Right hindlimb (tissue), 1 donor: ENCODE measurements around the gene CHN1.

ENCODE experiments used
- DNase-seq: peaks from one replicate; pipeline ENCODE4 v3.0.0-alpha.2; 2018

Gene CHN1

DNA sequence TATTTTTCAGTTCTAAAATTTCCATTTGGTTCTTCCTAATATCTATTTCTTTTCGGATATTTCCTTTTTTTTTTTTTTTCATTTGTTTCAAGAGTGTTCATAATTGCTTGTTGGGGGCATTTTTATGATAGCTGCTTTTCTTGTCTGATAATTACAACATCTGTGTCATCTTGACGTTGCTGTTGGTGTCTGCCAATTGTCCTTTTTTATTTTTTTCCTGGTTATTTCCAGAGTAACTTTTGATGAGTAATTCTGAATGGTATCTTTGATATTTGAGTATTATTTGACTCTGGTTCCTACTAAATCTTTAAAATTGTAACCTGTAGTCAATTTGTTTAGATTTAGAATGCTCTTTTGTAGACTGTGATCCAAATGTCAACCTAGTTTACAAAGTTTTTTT is 189.7 kb downstream of the CHN1 start:
- DNase-seq = no peak

DNA sequence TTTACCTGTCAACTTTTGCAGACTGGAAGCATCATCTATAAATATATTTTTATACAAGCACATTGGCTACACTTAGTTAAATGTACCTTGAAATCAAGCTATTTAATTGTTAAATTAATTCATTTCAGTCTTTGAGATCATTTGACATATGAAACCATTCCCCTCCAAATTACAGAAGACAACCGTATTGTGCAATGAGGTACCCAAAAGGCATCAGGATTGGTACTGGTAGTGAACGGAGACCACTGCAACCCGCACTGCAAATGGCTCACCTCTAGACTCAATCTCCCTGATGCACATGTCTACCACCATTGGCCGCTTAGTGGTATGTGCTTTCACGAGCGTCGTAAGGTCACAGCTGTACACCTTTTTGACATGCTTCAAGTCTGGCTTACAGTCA is 193.1 kb downstream of the CHN1 start:
- DNase-seq = no peak

- DNase-seq = no peak
These were observed 197.2 kb downstream of the CHN1 start for GRCh38 chr2:174807931-174808330.

DNA sequence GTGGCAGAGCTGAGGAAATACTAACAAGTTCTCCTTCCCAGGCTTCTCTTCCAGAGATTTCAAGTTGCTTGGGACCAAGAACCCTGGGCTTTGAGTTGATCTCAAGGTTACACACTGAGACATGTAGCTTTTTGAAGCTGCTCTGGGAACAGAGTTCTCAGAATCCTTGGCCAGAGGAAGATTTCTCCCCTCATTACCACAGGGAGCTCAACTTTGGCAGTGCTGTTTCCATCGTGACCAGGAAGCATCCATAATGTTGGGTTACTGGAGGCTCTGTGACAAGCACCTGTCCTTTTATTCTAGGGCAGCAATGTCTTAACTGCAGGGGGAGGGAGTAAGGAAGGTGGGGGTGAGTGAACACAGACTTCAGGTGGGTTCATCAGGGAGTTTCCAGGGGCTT is 199.4 kb downstream of the CHN1 start:
- DNase-seq = no peak

DNA sequence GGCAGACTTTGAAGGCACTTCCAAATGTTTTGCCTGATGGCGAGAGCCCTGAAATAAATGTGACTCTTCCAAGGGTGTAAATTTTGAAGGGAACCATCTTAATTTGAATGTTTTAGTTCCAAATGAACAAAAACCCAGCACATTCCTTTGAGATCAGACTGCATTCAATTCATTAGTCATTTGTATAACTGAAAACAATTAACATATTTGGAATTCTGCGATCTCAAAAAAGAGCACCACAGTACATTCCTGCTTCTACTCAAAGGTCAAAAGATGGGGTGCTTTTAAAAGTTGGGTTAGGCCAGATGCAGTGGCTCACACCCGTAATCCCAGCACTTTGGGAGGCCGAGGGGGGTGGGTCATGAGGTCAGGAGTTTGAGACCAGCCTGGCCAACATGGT is 202.7 kb downstream of the CHN1 start:
- DNase-seq = no peak

DNA sequence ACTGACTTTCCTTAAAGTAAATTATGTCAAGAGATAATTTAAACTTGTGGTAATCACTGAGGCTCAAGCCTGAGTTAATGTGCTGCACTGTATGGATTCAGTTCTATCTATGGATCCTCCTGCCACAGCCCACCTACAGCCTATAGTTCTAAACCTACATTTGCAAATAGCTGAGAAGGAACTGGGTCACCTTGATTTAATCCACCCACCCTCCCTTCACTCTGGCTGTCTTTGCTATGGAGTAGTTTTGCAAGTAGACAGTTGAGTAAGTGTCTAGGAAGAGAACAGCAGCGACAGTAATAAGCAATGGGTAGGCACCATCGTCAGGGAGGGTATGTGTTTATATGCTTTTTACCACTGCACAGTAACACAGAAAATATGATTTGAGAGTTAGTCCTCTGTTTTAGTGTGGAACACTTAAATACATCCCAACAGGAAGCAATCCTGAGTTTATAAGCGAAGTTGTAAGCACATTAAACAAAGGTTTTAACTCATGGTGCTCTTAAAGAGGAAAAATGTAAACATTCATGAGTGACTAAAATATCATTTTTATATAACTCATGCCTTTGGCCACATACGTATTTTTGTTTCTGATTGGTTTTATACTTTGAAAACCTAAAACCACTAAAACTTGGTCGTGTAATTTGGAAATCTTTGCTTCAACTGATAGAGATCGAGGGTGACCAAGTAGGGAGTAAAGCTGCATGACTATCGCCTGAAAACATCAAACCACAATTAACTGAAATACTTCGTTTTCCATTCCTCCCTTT is 204.6 kb downstream of the CHN1 start:
- no peak for DNase-seq

DNA sequence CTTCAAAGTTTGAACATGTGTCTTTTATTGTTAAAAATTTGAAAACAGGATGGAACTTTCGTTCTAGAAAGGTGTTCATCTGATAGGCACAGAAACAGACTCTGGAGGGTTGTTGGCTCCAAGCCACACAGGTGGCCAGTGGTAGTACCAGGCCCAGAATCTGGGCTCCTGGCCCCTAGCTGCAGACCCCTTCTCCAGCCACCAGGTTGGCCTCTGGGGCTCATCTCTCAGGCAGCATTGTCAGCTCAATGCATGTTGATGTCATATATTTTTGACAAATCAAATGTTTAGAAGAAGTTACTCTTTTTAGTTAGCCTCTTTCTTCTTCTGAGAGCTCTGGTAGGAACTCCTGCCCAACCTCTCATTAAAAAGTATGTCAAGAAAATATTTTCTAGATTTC is 206.4 kb downstream of the CHN1 start:
- no peak for DNase-seq

DNA sequence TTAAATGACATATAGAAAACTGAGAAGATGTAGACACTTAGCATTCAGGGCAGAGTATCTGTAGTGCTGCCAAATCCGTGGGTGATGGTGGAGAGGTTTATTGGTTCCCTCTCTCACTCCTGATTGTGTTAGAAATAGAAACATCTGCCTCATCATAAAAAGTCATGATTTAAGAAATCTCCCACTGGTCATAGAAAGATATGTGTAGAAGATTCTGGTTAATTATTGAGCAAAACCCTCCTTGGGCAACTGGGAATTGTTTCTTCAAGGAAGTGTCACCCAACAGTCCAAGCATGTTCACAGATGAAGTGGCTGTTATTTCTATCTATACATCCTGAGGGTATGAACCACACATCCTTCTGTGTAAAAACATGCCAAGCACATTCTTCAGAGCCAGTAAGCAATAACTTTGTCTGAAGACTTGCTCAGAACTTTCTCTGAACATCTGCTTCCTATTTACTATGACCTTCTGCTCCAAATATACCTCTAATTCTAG is 207.4 kb downstream of the CHN1 start:
- DNase-seq = no peak

DNA sequence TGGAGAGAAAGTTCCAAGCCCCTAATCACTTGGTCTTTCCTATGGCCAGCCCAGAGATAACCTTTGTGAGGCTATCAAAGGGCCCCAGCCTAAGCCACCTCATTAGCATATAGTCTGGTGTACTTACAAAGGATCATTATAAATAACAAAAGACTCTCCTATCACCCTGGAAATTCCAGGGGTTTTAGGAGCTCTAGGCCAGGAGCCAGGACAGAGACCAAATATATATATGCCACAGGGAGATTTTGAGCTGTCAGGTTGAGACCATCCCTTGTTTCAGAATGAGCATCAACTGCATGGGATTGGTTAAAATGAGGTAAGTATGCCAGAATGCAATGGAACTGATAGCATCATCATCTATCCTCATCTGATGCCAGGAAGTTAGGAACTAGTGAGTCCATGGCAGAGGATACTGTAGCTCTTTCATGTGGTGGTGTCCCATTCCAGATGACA is 208.8 kb downstream of the CHN1 start:
- no peak for DNase-seq

DNA sequence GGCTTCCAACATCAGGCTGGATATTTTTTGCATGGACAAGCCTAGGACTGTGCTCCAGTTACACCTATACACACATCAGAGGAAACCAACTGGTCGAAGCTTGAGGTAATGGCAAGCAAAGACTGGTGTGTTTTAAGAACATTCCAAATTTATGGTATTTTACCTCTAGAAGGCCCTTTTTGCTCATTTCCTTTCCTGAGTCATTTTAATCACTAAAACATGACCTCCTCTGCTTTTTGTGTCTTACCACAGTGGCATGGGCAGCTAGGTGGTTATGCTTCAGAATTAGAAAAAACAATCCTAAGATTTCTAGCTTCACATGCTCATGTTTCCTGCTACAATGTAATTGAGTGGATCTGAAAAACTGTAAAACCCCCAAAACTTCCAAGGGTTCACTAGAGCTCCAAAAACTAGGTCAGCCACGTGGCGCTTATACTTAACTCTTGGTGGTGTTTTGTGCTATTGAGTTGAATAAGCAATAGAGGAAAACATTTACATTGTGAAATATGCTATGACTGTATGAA is 210.3 kb downstream of the CHN1 start:
- DNase-seq = no peak

- no peak for DNase-seq
These were observed 212.7 kb downstream of the CHN1 start for GRCh38 chr2:174792309-174793025.

DNA sequence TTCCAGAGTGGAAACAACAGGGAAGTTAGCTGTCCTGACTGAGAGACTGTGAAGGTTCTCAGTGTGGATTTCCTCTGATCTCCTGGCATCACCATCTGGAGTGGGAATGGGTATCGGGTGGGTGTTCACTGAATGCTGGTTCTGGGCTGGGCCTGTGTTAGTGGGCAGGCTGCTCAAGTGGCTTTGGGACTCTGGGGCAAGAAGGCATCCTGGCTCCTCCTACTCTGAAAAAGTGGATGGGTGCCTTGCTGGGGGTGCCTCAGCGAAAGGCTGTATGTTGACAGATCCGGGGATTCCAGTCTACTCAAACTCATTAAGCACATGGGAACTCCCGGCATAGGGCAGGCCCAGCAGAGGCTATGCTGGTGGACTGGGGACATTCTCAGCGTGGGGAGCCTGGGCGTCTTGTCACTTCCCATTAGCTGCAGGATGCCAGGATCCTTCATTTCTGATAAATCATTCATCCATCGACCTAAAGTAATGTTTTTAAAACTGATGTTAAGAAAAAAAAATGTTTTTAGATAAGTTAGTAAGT is 213.4 kb downstream of the CHN1 start:
- DNase-seq = no peak

DNA sequence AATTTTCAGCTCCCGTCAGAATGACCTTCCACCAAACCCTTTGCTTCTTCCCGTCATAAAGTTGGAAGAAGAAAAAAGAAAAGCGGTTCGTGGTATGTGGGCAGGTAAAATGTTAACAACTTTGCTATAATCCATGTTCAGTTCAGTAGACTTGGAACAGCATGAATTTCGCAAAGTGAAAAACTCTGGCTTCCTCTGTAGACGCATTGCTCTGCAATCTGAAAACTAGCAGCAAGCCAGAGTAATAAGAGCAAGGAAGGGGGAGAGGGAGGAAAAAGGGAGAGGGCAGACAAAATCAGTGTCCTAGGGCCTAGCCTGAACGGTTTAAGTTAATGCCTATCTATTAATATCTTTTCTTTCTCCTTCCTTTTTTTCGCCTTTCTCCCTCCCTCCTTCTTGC is 214.2 kb downstream of the CHN1 start:
- no peak for DNase-seq

DNA sequence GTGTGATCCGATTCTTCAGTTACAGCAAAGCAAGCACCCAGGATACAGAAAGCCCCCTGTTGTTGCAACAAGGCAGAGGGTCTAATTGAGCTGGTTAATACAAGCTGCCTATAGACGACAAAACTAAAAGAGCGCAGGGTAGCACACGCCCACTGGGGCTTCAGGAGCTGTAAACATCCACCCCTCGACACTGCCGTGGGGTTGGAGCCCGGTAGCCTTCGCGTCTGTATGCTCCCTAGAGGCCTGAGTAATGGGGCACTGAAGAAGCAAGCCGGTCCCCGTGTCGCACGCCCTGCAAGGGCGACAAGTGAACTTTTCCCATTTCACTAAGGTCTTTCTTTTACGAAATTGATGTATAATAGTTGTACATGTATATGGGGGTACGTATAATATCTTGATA is 216.2 kb downstream of the CHN1 start:
- DNase-seq = no peak

DNA sequence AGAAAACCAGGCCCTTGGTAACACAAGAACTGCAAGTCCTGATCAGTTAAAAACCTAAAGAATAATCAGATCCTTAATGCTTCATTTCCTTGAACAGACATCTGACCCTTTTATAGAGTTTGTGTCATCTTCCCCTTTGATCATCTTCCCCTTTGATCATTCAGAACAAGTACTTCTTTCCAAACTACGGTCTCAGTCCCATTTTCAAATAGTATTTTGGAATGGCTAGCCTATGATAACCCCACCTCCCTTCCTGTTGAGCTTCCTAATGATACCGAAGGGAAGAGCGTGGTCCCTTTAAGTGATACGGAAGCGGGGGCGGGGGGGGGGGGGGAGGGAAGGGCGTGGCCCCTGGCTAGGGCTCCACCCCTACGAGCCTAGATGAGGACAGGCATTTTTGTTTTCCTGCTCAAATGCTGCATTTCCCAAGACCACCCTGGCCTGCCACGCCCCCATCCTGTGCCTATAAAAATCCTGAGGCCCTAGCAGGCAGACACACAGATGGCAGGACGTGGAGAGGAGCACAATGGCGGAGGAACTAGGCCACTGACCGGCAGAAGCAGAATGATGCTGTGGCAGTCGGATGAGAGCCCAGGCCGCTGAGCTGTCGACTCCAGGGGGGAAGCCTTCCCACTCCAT is 216.8 kb downstream of the CHN1 start:
- DNase-seq = no peak

- DNase-seq = peak; percentile 87
These were observed 217.5 kb downstream of the CHN1 start for GRCh38 chr2:174787487-174788205.

DNA sequence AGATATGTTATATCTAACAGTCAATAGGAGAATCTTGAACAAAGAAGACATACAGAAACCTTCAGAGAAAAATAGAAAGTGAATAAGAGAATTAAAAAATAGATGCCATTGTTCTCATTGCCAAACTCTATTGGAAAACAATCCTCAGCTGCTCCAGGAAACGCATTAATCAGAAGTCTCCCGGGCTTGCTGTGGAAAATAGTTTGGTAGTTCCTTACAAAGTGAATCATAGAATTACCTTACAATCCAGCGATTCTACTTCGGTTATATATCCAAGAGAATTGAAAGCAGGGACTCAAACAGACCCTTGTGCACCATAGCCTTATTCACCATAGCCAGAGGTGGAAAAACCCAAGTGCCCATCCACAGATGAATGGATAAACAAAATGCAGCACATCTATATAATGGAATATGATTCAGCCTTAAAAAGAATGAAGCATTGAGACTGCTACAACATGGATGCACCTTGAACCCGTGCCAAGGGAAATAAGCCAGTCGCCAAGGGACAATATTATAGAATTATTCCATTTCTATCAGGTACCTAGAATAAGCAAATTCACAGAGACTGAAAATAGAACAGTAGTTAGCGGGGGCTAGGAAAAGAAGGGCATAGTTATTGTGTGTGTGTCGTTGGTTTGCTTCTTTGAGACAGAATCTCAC is 219.0 kb downstream of the CHN1 start:
- no peak for DNase-seq

DNA sequence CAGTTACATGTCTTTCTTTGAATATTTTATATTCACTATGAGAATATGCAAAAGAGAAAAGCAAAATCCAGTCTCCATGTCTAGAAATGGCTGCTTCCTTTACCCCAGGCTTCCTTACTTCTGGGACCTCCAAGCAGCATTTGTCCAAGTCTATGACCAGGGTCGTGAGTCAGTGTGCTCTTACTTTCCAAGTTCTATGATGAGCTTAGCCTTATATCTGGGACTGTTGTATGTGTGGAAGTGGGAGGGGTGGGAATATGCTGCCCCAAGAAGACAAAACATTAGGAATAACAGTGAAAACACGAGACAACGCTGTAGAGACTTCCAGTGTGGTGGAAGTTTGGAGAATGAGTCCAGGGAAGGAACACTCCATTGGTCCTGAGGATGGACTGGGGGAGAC is 219.7 kb downstream of the CHN1 start:
- DNase-seq = no peak

DNA sequence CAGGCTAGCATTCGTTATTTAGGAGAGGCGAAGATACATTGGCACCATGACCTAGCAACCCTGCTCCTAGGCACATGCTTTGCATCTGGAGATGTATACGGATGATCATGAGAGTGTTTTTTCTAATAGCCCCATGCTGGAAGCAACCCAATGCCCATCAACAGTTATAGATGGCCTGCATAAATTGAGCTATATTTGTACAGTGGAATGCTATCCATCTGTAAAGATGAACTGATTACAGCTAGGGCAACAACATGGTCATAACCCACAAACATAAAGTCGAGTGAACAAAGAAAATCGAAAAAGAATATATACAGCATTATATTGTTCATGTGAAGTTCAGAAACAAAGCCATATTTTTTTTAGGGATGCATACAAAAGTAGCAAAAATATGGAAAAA is 220.3 kb downstream of the CHN1 start:
- no peak for DNase-seq

- no peak for DNase-seq
These were observed 220.9 kb downstream of the CHN1 start for GRCh38 chr2:174784316-174784715.

GRCh38 chr2:174781996-174782395 is 223.2 kb downstream of the CHN1 start:
- DNase-seq = no peak

DNA sequence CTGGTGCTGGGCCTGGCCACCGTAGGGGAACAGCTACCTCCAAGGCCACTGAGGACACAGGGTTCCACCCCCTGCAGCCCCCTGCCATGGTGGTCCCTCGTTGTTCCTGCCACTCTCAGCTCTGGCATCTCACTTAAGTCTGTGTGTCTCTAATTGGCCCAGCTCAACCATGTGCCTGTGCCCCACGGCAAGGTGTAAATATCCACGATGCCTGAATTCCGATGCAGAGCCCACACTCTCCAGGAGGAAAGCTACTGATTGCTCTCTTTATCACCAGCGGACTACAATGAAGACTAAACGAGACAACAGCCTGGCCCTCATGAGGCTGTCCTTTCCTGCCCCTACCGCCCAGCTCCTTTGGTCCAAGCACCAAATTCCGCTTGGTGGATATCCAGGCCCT is 223.9 kb downstream of the CHN1 start:
- no peak for DNase-seq
